DMS114 treated with DMSO at 0.1 percent for 48 hours (cell line): ENCODE results near the gene FSD1.
"Not testable (repeated sequence)": the region's sequence is repeated elsewhere in the genome, so short reads cannot be mapped to it uniquely, and the experiment has no call there.

Experiments
- DNase-seq: peaks from one replicate; lab custom pipeline; 2025; ENCODE audit not compliant: unreplicated experiment; lab: John Stamatoyannopoulos, UW

FSD1 gene

GRCh38 chr19:4342615-4343369, 38.4 kb downstream of the FSD1 start:
- peak; percentile 98 for DNase-seq

- peak; percentile 42 for DNase-seq
Measured at GRCh38 chr19:4343370-4344307, 39.2 kb downstream of the FSD1 start, which contains the start of gene MPND. MPND (plus strand) TSS chr19:4343562; CDS start chr19:4343594, 32 bp downstream.

- DNase-seq = no peak
Measured at GRCh38 chr19:4345342-4346019, 41.1 kb downstream of the FSD1 start.

- DNase-seq = no peak
Measured at GRCh38 chr19:4346020-4346383, 41.6 kb downstream of the FSD1 start.

GRCh38 chr19:4347521-4347920, 43.1 kb downstream of the FSD1 start:
- DNase-seq = no peak

- not testable (repeated sequence) for DNase-seq
Measured at GRCh38 chr19:4349225-4349624, 44.8 kb downstream of the FSD1 start.

GRCh38 chr19:4350111-4350510, 45.7 kb downstream of the FSD1 start:
- DNase-seq = no peak

- DNase-seq = no peak
Measured at GRCh38 chr19:4350726-4351125, 46.3 kb downstream of the FSD1 start.

- peak; percentile 20 for DNase-seq
Measured at GRCh38 chr19:4352701-4353121, 48.3 kb downstream of the FSD1 start.

- DNase-seq = no peak
Measured at GRCh38 chr19:4354282-4354681, 49.9 kb downstream of the FSD1 start.

GRCh38 chr19:4354897-4355296, 50.5 kb downstream of the FSD1 start:
- no peak for DNase-seq

- DNase-seq = no peak
Measured at GRCh38 chr19:4357095-4357797, 52.8 kb downstream of the FSD1 start.

- DNase-seq = no peak
Measured at GRCh38 chr19:4357921-4358326, 53.5 kb downstream of the FSD1 start.

GRCh38 chr19:4358709-4359626, 54.6 kb downstream of the FSD1 start:
- DNase-seq = no peak

- no peak for DNase-seq
Measured at GRCh38 chr19:4359627-4360000, 55.2 kb downstream of the FSD1 start.

GRCh38 chr19:4360081-4360569, 55.7 kb downstream of the FSD1 start:
- DNase-seq = no peak

GRCh38 chr19:4360641-4361151, 56.3 kb downstream of the FSD1 start:
- DNase-seq = no peak

- DNase-seq = no peak
Measured at GRCh38 chr19:4361152-4362046, 57.0 kb downstream of the FSD1 start.
